ENCODE results near the gene ARHGEF1. TPM values are rescaled to one million over a fixed set of nuclear protein-coding genes. Genes with fewer than 3 reads are reported as not detected.
"Not testable (repeated sequence)": the region's sequence is repeated elsewhere in the genome, so short reads cannot be mapped to it uniquely, and the experiment has no call there.

The ARHGEF1 gene
- total RNA-seq, 1 experiment from 2014 or later = 40.7 TPM

DNA sequence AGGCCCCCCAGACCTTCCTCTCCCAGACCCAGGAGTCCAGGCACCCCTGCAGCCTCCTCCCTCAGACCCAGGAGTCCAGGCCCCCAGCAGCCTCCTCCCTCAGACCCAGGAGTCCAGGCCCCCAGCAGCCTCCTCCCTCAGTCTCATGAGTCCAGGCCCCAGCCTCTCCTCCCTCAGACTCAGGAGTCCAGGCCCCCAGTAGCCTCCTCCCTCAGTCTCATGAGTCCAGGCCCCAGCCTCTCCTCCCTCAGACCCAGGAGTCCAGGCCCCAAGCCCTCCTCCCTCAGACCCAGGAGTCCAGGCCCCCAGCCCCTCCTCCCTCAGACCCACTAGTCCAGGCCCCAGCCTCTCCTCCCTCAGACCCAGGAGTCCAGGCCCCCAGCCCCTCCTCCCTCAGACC, 56.2 kb downstream of the ARHGEF1 start:
- not testable (repeated sequence) for H3K36me3 ChIP-seq (replicated peaks; ENCODE audit: control insufficient read depth, insufficient read depth, low read length); DNase-seq; H3K4me3 ChIP-seq (ENCODE audit: insufficient read depth, low read depth, low read length)
- H3K27me3 ChIP-seq (ENCODE audit: control insufficient read depth, insufficient read depth, low read length) = peaks cover 50% of the 10 kb centered on the region

DNA sequence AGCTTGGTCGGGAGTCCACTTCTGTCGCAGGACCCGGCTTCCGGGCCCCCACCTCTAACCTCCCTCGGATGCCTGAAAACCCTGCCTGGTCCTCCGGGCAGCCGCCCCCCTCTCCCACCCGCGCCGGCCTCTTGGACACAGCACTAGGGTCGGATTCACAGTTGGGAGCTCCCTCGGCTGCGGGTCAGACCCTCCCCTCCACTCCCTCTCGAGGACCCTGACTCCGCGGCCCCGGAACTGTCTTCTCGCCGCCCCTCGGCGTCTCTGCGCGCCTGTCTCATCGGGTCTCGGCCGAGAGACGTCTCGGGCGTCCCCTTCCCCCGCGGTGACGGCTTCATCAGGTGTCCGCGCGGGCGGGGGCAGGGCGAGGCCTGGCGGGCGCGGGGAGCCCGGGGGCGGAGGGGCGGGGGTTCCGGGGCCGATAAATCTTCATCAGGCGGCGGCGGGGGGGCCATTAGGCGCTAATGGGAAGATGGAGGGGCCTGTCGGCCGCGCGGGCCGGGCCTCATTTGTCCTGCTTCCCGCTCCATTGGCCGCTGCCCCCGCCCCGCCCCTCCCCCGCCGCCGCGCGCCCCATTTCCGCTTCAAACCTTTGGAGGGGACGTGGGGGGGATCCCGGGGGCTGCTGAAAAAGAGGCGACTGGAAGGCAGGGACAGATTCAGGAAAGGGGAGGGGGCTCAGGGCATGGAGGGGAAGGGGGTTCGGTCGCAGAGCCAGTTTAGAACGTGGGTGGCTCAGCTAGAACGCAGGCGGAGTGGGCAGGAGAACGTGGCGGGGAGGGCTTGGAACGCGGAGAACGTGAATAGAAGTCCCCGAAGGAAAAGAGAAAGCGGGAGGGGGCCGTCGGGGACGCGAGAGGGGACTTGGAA, 57.1 kb downstream of the ARHGEF1 start:
- H3K4me3 ChIP-seq (ENCODE audit: insufficient read depth, low read depth, low read length) = peak overlapping the region; percentile 55
- peak; percentile 89 for DNase-seq
- H3K36me3 ChIP-seq (replicated peaks; ENCODE audit: control insufficient read depth, insufficient read depth, low read length) = no peaks in the 10 kb centered on the region
- H3K27me3 ChIP-seq (ENCODE audit: control insufficient read depth, insufficient read depth, low read length) = peaks cover 43% of the 10 kb centered on the region

DNA sequence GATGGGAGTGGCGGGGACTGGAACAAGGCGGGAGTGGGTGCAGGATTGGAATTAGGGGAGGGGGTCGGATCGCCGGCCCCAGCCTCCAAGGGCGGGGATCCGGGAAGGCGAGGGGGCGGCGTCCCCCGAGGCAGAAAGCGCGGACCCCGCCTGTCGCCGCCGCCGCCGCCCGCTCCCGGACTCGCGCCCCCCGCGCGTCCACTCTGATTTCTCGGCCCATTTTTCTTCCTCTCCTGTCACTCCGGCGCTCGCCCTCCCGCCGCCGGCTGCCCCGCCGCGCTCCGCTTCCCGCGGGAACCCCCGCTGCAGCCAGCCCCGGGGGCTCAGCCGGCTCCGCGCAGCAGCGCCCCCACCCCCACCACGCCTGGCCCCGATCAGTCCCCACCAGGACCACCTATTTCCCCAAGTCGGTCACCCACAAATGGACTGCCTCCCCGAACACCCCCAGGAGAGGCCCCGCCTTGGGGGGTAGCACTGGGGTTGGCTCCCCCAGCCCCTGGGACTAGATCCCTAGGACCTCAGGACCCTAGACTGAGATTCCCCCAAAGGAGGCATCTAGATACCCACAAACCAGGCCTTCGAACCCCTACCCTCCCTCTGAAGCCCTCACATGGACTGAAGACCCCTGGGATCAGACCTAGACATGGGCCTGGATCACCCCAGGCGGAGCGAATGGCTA, 57.9 kb downstream of the ARHGEF1 start:
- H3K27me3 ChIP-seq (ENCODE audit: control insufficient read depth, insufficient read depth, low read length) = peaks cover 38% of the 10 kb centered on the region
- DNase-seq = peak; percentile 83

DNA sequence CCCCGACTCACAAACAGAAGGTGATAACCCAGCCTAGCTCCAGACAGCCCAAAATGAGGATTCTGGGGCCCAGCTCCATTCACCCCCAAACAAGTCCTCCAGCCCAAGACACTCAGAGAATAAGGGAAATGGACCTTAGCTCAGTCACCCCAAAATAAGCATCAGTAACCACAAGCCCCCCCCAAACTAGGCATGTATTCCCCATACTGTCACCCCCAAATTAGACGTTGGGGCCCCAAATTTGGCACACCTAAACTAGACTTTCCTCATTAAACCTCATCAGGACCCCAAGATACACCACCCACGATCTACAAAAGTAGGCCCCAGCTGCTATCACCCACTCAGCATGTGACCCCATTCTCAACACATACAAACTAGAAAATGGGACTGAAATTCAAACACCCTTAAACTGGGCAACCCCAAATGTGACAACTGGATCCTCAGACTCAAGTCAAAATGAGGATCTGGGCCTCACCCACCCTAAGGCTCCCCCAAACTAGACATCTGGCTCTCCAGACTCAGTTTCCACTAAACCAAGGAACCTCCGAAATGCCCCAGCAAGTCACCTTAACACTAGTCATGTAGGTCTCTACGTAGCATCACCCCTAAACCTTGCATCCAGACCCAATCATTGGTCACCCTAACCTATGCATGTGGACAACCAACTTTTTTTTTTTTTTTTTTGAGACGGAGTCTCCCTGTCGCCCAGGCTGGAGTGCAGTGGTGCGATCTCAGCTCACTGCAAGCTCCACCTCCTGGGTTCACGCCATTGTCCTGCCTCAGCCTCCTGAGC, 58.6 kb downstream of the ARHGEF1 start:
- Histone ChIP-seq H3K4me3 (ENCODE audit: insufficient read depth, low read depth, low read length) (no peak overlapping the region), H3K36me3 (replicated peaks; ENCODE audit: control insufficient read depth, insufficient read depth, low read length) (no peaks in the 10 kb centered on the region), H3K27me3 (ENCODE audit: control insufficient read depth, insufficient read depth, low read length) (peaks cover 31% of the 10 kb centered on the region)
- no peak for DNase-seq

More for the DNA sequence above, 57.9 kb downstream of the ARHGEF1 start:
- Histone ChIP-seq H3K4me3 (ENCODE audit: insufficient read depth, low read depth, low read length) (peak overlapping the region; percentile 55), H3K36me3 (replicated peaks; ENCODE audit: control insufficient read depth, insufficient read depth, low read length) (no peaks in the 10 kb centered on the region)

DNA sequence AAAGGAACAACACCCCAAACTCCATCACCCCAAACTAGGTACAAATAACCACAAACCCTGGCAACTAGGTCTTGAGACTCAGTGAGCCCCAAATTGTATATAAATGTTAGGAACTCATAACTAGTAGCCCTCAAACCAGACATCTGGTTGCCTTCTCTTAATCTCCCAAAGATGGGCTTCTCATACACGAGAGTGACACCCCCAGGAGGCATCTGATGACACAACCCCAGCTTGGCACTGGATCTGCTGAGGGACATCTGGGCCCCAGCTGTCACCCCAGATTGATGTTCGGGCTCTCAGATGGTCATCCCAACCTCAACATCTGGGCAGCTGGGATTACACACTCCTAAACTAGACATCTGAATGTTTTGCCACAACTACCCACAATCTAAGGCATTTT, 61.4 kb downstream of the ARHGEF1 start:
- Histone ChIP-seq H3K36me3 (replicated peaks; ENCODE audit: control insufficient read depth, insufficient read depth, low read length) (no peaks in the 10 kb centered on the region), H3K4me3 (ENCODE audit: insufficient read depth, low read depth, low read length) (no peak overlapping the region), H3K27me3 (ENCODE audit: control insufficient read depth, insufficient read depth, low read length) (peaks cover 21% of the 10 kb centered on the region)
- no peak for DNase-seq

- peaks cover 15% of the 10 kb centered on the region for H3K27me3 ChIP-seq (ENCODE audit: control insufficient read depth, insufficient read depth, low read length)
- no peak for DNase-seq
- H3K4me3 ChIP-seq (ENCODE audit: insufficient read depth, low read depth, low read length) = no peak overlapping the region
- H3K36me3 ChIP-seq (replicated peaks; ENCODE audit: control insufficient read depth, insufficient read depth, low read length) = no peaks in the 10 kb centered on the region
Observed at GRCh38 chr19:41945135-41945766, 62.3 kb downstream of the ARHGEF1 start.

DNA sequence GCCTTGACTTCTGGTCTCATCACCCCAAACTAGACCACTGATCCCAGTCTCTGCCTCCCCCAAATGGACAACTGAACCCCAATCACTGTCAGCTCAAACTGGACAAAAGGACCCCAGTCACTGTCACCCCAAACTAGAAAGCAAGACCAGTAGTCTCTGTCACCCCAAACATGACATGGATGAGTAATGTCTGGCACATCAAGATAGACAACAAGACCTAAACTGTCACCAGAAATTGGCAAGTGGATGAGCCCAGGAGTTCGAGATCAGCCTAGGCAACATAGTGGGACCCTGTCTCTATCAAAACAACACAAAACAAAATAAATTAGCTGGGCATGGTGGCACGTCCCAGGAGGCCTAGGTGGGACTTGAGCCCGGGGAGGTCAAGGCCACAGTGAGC, 64.1 kb downstream of the ARHGEF1 start:
- Histone ChIP-seq H3K4me3 (ENCODE audit: insufficient read depth, low read depth, low read length) (no peak overlapping the region), H3K27me3 (ENCODE audit: control insufficient read depth, insufficient read depth, low read length) (no peaks in the 10 kb centered on the region), H3K36me3 (replicated peaks; ENCODE audit: control insufficient read depth, insufficient read depth, low read length) (no peaks in the 10 kb centered on the region)
- DNase-seq = no peak

DNA sequence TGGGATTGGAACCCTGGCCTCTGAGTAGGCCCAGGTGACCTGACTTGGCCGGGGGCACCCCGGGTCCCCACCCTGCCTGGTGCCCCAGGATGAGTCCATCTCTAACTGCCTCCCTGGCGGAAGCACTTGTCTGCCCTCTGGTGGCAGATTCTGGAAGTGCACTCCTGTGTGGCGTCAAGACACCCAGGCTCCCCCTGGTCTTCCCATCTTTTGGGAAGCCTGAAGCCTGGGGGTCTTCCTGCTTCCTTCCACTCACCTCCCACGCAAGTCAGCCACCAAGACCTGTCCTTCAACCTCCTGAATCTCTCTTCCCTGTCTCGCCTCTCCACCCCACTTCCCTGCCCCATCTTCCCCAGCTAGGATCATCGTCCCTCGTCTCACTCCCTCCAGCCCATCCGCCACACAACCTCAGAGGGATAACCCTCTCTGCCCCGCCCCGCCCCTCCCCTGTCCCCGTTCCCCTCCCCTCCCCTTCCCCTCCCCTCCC, 68.7 kb downstream of the ARHGEF1 start:
- DNase-seq = peak; percentile 96
- peak overlapping the region; percentile 29; the same call in 1 of the 2 replicates for H3K4me3 ChIP-seq (ENCODE audit: insufficient read depth, low read depth, low read length)
- H3K27me3 ChIP-seq (ENCODE audit: control insufficient read depth, insufficient read depth, low read length) = no peaks in the 10 kb centered on the region
- H3K36me3 ChIP-seq (replicated peaks; ENCODE audit: control insufficient read depth, insufficient read depth, low read length) = no peaks in the 10 kb centered on the region; the same call in none of the 2 replicates

- no peak for DNase-seq
- no peaks in the 10 kb centered on the region for H3K27me3 ChIP-seq (ENCODE audit: control insufficient read depth, insufficient read depth, low read length)
- H3K36me3 ChIP-seq (replicated peaks; ENCODE audit: control insufficient read depth, insufficient read depth, low read length) = peaks cover 1% of the 10 kb centered on the region
- no peak overlapping the region for H3K4me3 ChIP-seq (ENCODE audit: insufficient read depth, low read depth, low read length)
Observed at GRCh38 chr19:41955521-41955920, 72.5 kb downstream of the ARHGEF1 start.

DNA sequence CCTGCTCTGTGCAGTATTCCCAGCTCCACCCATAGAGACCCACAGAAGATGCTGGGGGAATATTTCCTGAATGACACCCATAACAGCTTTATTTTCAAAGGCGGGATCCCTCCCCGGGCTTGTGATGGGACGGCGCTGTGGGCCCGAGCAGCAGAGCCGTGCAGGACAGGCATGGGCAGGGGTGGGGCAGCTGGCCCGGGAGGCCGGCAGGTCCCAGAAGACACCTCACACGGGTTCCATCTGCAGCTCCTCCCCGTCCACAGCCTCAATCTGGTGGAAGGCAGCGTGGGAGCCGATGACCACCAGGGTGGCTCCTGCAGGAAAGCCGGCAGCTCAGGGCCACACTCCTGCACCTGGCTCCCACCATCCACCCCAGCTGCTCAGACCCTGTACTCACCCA, 73.6 kb downstream of the ARHGEF1 start:
- H3K36me3 ChIP-seq (replicated peaks; ENCODE audit: control insufficient read depth, insufficient read depth, low read length) = peaks cover 1% of the 10 kb centered on the region

More for the DNA sequence above, 73.6 kb downstream of the ARHGEF1 start:
- peak; percentile 37 for DNase-seq
- Histone ChIP-seq H3K4me3 (ENCODE audit: insufficient read depth, low read depth, low read length) (no peak overlapping the region), H3K27me3 (ENCODE audit: control insufficient read depth, insufficient read depth, low read length) (no peaks in the 10 kb centered on the region)

Other genes with a start within 250 kb of the ARHGEF1 start
- gene CEACAM7, start 194.9 kb upstream of the ARHGEF1 start, total RNA-seq (2014; rRNA removed; shearing (Covaris generic)) = not detected in 2 replicates
- gene CEACAM5, start 174.6 kb upstream of the ARHGEF1 start, total RNA-seq (2014; rRNA removed; shearing (Covaris generic)) = not detected in 2 replicates
- not detected in 2 replicates for gene CEACAM6, start 127.7 kb upstream of the ARHGEF1 start, total RNA-seq (2014; rRNA removed; shearing (Covaris generic))
- gene CEACAM3, start 86.6 kb upstream of the ARHGEF1 start, total RNA-seq (2014; rRNA removed; shearing (Covaris generic)) = not detected in 2 replicates
- gene LYPD4, start 38.5 kb upstream of the ARHGEF1 start, total RNA-seq (2014; rRNA removed; shearing (Covaris generic)) = not detected in 2 replicates
- gene DMRTC2, start 38.1 kb upstream of the ARHGEF1 start, total RNA-seq (2014; rRNA removed; shearing (Covaris generic)) = not detected in 2 replicates
- 2,022 and 3,019 TPM in 2 replicates for gene RPS19, start 22.9 kb upstream of the ARHGEF1 start, total RNA-seq (2014; rRNA removed; shearing (Covaris generic))
- gene CD79A, start 5.9 kb upstream of the ARHGEF1 start, total RNA-seq (2014; rRNA removed; shearing (Covaris generic)) = 0.55 TPM in 1 of 2 replicates, not detected in the other
- 0.15 TPM in 1 of 2 replicates, not detected in the other for gene ERFL, start 45.3 kb downstream of the ARHGEF1 start, total RNA-seq (2014; rRNA removed; shearing (Covaris generic))
- 140 and 163 TPM in 2 replicates for gene RABAC1, start 76.1 kb downstream of the ARHGEF1 start, total RNA-seq (2014; rRNA removed; shearing (Covaris generic))
- 9.9 and 11.9 TPM in 2 replicates for gene ATP1A3, start 111.0 kb downstream of the ARHGEF1 start, total RNA-seq (2014; rRNA removed; shearing (Covaris generic))
- gene GRIK5, start 187.0 kb downstream of the ARHGEF1 start, total RNA-seq (2014; rRNA removed; shearing (Covaris generic)) = 15.7 and 16.4 TPM in 2 replicates
- gene ZNF574, start 193.0 kb downstream of the ARHGEF1 start, total RNA-seq (2014; rRNA removed; shearing (Covaris generic)) = 44.0 and 45.4 TPM in 2 replicates
- gene POU2F2, start 249.3 kb downstream of the ARHGEF1 start, total RNA-seq (2014; rRNA removed; shearing (Covaris generic)) = 0.90 and 2.4 TPM in 2 replicates